ENCODE data around the gene CLDN6.
"Not testable (repeated sequence)": the region's sequence is repeated elsewhere in the genome, so short reads cannot be mapped to it uniquely, and the experiment has no call there.

The CLDN6 gene

DNA sequence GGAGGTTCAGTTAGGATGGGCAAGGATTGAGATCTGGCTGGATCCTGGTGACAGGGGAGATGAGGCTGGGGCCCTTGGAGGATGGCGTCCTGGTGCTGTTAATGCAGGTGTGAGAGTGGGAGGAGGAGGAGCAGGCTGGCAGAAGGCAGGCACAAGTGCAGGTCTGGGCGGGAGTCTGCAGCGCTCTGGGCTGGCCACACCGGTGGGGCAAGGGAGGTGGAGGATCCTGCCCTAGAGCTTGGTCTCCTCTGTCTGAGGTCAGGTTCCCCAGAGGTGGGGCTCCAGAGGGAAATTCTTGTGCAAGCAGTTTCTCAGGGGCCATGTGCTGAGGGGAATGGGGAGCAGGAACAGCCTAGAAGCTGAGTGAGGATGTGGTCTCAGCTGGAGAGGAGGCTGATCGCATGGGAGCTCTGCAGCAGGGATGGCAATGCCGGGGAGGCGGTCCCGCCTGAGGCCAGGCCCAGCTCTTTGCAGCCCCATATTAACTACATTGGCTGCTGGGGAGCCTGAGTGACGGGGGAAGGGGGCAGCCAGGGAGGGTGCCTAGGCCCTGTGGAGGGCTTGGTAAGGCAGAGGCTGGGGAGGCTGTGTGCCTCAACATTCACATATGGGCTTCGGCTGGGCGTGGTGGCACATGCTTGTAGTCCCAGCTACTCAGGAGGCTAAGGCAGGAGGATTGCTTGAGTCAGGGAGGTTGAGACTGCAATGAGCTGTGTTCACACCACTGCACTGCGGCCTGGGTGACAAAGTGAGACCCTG is 34.8 kb upstream of the CLDN6 start:
- in situ Hi-C loops (cut with MboI; ENCODE audit: low sequenced_read_pairs) = not testable (repeated sequence)

GRCh38 chr16:3051494-3051893 is 33.5 kb upstream of the CLDN6 start:
- in situ Hi-C loops (cut with MboI; ENCODE audit: low sequenced_read_pairs) = no loop called here

- in situ Hi-C loops (cut with MboI; ENCODE audit: low sequenced_read_pairs) = no loop called here
Observed at GRCh38 chr16:3051009-3051408, 33.0 kb upstream of the CLDN6 start.

- in situ Hi-C loops (cut with MboI; ENCODE audit: low sequenced_read_pairs) = no loop called here
Observed at GRCh38 chr16:3050487-3050886, 32.5 kb upstream of the CLDN6 start.

DNA sequence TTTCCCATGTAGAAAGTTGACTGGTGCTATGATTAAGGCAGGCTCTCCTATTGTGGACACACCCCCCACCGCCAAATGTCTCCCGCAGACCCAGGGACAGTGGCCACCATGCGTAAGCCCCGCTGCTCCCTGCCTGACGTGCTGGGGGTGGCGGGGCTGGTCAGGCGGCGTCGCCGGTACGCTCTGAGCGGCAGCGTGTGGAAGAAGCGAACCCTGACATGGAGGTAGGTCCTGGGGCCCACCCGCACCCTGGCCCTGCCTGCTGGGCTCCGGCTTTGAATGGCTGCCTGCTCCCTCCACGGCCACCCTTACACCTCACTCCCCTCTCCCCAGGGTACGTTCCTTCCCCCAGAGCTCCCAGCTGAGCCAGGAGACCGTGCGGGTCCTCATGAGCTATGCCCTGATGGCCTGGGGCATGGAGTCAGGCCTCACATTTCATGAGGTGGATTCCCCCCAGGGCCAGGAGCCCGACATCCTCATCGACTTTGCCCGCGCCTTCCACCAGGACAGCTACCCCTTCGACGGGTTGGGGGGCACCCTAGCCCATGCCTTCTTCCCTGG is 32.0 kb upstream of the CLDN6 start:
- in situ Hi-C loops (cut with MboI; ENCODE audit: low sequenced_read_pairs) = no loop called here

DNA sequence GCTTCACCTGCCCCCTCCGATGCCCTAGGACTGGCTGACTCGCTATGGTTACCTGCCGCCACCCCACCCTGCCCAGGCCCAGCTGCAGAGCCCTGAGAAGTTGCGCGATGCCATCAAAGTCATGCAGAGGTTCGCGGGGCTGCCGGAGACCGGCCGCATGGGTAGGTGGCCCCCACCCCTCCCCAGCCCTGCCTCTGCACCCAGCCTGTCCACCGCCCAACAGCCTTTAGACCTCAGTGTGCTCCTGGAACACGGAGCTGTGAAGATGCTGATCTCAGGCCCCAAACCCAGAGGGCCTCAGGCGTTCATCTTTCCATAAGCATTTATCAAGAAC is 29.4 kb upstream of the CLDN6 start:
- in situ Hi-C loops (cut with MboI; ENCODE audit: low sequenced_read_pairs) = no loop called here

DNA sequence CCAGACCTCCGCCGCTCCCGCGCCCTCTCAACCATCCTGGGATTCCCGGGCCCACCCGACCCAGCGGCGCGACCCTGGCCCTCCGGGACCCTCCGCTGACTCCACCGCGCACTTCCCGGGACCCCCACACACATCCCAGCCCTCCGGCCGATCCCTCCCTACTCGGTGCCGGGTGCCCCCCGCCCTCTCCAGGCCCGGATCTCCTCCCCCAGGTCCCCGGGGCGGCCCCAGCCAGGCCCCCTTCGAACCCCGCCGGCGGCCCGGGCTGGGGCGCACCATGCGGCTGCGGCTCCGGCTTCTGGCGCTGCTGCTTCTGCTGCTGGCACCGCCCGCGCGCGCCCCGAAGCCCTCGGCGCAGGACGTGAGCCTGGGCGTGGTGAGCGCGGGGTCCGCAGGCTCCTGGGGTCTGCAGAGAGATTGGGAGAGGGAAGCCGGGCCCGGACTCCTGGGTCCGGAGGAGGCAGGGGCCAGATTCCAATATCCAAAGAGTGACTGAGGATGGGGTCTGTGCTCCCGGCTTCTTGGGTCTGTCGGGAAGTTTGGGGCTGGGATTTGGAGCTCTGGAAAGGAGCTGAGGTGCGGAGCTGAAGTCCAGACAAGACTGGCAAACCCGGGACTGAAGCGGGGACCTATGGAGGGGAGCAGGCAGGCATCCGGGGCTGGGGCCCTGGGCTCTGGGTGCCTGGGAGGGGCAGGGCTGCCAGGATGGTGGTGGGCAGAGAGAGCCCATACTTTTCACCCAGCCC is 28.8 kb upstream of the CLDN6 start:
- in situ Hi-C loops (cut with MboI; ENCODE audit: low sequenced_read_pairs) = no loop called here

- in situ Hi-C loops (cut with MboI; ENCODE audit: low sequenced_read_pairs) = no loop called here
Observed at GRCh38 chr16:3045758-3046640, 28.0 kb upstream of the CLDN6 start, which contains the start of gene MMP25. TSS of gene MMP25 (plus strand) at chr16:3046561. CDS start at chr16:3046918, 357 bp downstream.

GRCh38 chr16:3044708-3045107 is 26.7 kb upstream of the CLDN6 start:
- in situ Hi-C loops (cut with MboI; ENCODE audit: low sequenced_read_pairs) = no loop called here

DNA sequence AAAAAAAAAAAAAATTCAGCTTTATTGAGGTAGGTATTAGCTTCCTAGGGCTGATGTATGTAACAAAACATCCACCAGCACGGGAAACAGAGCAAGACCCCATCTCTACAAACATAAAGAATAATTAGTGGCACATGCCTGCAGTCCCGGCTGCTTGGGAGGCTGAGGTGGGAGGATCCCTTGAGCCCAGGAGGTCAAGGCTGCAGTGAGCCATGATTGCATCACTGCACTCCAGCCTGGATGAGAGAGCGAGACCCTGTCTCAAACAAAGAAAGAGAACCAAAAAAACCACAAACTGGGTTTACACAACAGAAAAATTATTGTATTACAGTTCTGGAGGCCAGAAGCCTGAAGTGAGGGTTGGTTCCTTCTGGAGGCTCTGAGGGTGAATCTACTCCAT is 24.4 kb upstream of the CLDN6 start:
- in situ Hi-C loops (cut with MboI; ENCODE audit: low sequenced_read_pairs) = no loop called here

DNA sequence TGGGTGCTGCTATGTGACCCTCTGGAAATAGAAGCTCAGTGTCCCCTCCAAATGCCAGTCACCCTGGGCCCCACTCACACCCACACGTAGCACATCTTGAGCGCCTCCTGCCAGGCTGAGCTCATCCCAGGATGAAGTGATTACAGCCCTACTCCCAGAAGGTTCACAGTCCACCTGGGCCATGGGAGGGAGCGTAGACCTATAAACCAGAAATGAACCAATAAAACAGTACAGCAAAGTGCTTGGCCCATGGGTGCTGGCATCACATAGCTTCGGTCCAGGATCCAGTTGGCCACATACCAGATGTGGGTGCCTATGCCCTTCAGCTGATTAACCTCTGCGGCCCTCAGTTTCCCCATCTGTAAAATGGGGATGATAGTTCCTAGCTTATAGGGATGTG is 20.9 kb upstream of the CLDN6 start:
- in situ Hi-C loops (cut with MboI; ENCODE audit: low sequenced_read_pairs) = no loop called here

GRCh38 chr16:3038256-3038655 is 20.3 kb upstream of the CLDN6 start:
- in situ Hi-C loops (cut with MboI; ENCODE audit: low sequenced_read_pairs) = no loop called here

GRCh38 chr16:3036726-3037315 is 18.8 kb upstream of the CLDN6 start, which contains the start of gene BICDL2:
TSS of gene BICDL2 (minus strand) at chr16:3036944. CDS start at chr16:3035496, 1,448 bp downstream.
- in situ Hi-C loops (cut with MboI; ENCODE audit: low sequenced_read_pairs) = no loop called here

- in situ Hi-C loops (cut with MboI; ENCODE audit: low sequenced_read_pairs) = no loop called here
Observed at GRCh38 chr16:3035972-3036725, 18.2 kb upstream of the CLDN6 start.

DNA sequence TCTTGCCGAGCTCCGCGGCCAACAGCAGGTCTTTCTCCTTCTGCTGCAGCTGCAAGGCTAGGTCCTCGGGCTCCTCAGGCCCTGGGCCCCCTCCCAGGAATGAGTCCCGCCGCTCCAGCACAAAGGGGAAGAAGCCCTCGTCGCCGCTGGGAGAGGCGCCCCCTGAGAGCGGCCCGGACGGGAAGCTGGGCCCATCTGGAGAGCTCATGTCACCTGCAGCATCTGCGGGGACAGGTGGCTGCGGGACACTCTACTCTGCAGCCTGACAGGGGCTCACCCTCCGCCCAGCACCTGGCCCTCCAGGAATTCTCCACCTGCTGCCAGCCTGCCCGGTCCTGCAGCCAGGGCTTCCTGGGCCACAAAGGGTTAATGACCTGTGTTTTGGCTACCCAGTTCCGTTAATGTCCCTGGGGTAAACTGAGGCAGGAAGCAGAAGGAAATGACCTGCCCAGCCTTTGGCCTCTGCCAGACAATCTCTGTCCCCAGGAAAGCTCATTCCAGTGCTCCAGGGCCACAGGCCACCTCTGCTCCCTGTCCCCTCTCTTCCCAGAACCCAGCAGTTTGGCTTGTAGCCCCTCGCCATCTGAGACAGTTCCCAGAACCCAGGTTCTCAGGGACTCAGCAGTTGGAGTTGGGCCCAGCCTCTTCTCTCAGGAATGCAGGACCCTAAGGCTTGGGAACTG is 17.4 kb upstream of the CLDN6 start:
- in situ Hi-C loops (cut with MboI; ENCODE audit: low sequenced_read_pairs) = no loop called here

DNA sequence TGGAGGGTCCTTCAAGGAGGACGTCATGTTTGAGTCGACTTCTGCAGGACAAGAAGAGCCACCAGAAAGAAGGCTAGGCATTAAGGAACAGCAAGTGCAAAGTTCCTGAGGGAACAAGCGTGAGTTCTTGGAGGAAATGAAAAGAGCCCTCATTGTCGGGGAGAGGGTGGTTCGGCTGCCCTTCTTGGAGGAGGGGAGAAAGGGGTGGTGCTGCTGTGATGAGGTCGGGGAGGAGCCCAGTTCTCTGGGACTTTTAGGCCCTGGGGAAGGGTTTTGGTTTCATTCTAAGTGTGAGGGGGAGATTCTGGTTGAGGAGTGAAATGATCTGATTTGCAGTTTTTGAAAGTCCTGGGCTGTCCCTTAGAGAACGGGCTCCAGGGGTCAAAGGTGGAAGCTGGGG is 14.6 kb upstream of the CLDN6 start:
- in situ Hi-C loops (cut with MboI; ENCODE audit: low sequenced_read_pairs) = no loop called here

GRCh38 chr16:3030222-3031212 is 12.5 kb upstream of the CLDN6 start:
- in situ Hi-C loops (cut with MboI; ENCODE audit: low sequenced_read_pairs) = no loop called here

Data from HL-60/S4 treated with retinoic acid at 250 ng/mL for 4 days and 3 days (cell line).